Measurements from ENCODE around the gene FRY.

Gene FRY

DNA sequence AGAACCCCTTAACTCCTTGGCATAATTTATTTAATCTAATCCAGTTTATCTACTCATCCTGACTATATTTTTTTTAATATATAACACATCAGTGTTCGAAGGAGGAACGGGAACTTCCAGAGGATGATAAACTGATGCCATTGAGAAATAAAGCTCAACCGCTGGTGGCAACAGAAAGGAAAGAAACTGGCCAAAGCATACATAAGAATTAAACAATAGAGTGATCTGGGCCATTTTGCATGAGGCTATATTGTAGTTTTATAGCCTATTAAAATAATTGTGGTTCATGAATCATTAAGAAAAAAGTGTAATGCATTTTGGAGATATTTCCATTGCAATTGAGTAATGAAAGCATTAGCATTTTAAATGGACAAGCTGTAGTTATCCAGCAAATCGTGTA is 94.2 kb downstream of the FRY start:
- TF ChIP-seq TAF1 (IDR thresholded peaks at IDR 0.05; ENCODE audit: borderline replicate concordance, insufficient read depth, low read length) = no peak
- no peak for TF ChIP-seq FOXP2 (optimal IDR thresholded peaks at IDR 0.05; ENCODE audit: borderline replicate concordance, extremely low read depth, extremely low read length, insufficient read depth)
- TF ChIP-seq SIN3A (IDR thresholded peaks at IDR 0.05; ENCODE audit: borderline replicate concordance, insufficient read depth, low read length) = no peak
- TF ChIP-seq POLR2AphosphoS5 (IDR thresholded peaks at IDR 0.05; ENCODE audit: low read depth, low read length) = no peak
- TF ChIP-seq, protein P1, sequence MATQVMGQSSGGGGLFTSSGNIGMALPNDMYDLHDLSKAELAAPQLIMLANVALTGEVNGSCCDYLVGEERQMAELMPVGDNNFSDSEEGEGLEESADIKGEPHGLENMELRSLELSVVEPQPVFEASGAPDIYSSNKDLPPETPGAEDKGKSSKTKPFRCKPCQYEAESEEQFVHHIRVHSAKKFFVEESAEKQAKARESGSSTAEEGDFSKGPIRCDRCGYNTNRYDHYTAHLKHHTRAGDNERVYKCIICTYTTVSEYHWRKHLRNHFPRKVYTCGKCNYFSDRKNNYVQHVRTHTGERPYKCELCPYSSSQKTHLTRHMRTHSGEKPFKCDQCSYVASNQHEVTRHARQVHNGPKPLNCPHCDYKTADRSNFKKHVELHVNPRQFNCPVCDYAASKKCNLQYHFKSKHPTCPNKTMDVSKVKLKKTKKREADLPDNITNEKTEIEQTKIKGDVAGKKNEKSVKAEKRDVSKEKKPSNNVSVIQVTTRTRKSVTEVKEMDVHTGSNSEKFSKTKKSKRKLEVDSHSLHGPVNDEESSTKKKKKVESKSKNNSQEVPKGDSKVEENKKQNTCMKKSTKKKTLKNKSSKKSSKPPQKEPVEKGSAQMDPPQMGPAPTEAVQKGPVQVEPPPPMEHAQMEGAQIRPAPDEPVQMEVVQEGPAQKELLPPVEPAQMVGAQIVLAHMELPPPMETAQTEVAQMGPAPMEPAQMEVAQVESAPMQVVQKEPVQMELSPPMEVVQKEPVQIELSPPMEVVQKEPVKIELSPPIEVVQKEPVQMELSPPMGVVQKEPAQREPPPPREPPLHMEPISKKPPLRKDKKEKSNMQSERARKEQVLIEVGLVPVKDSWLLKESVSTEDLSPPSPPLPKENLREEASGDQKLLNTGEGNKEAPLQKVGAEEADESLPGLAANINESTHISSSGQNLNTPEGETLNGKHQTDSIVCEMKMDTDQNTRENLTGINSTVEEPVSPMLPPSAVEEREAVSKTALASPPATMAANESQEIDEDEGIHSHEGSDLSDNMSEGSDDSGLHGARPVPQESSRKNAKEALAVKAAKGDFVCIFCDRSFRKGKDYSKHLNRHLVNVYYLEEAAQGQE (IDR thresholded peaks at IDR 0.05; ENCODE audit: insufficient read depth in 1 of 2, low read depth in 2 of 2, low read length in 2 of 2) = no peak

DNA sequence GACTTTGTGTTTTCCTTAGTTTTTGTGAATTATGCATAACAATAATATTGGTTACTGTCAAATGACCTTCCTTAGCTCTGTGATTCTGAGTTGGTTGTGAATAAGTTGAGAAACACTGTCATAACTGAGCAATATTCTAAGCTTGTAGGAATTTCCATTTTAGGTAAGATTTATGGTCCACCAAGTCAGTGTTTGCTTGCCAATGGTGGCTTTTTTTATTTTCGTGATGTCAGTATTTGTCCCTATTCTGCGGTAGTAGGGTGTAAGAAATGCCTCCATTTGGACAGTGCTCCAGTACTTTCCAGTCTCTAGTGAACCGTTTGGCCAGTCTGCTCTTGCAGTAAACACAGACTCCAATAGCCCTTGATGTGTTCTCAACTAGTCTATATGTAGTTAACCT is 94.7 kb downstream of the FRY start:
- no peak for TF ChIP-seq TAF1 (IDR thresholded peaks at IDR 0.05; ENCODE audit: borderline replicate concordance, insufficient read depth, low read length)
- no peak for TF ChIP-seq POLR2AphosphoS5 (IDR thresholded peaks at IDR 0.05; ENCODE audit: low read depth, low read length)

DNA sequence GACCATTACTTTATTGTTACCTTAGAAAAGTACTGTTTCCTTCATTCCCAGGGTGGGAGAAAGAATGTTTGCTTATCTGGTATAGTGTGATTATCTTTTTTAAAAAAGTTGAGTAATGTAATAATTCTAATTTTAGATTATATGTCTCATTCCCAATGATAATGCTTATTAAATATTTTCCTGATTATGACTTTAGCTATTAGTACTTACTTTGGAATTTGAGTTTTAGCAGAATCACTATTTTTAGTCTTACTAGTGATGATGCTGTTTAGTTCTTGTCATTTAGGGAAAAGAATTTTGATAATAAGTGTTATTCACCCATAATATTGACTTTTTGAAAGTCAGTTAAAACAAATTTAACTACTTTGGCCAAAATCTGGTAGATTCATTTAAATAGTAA is 95.2 kb downstream of the FRY start:
- TF ChIP-seq SIN3A (IDR thresholded peaks at IDR 0.05; ENCODE audit: borderline replicate concordance, insufficient read depth, low read length) (no peak), FOXP2 (optimal IDR thresholded peaks at IDR 0.05; ENCODE audit: borderline replicate concordance, extremely low read depth, extremely low read length, insufficient read depth) (no peak), TAF1 (IDR thresholded peaks at IDR 0.05; ENCODE audit: borderline replicate concordance, insufficient read depth, low read length) (no peak), POLR2AphosphoS5 (IDR thresholded peaks at IDR 0.05; ENCODE audit: low read depth, low read length) (no peak)
- TF ChIP-seq, protein P1 (IDR thresholded peaks at IDR 0.05; ENCODE audit: insufficient read depth in 1 of 2, low read depth in 2 of 2, low read length in 2 of 2) = no peak

DNA sequence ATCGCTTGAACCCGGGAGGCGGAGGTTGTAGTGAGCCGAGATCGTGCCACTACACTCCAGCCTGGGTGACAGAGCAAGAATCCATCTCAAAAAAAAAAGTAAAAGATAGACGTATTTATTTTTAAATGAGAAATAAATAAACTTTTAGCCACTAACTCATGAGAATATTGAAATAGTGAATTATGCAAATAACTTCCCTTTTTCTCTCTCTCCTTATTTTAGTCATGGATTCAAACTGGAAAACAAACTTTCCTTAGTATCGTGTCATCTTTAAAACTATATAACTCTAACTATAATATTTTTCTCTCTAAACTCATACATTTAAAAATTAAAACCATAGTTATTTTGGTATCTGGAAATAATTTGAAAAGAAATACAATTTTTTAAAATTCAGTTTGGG is 96.1 kb downstream of the FRY start:
- TF ChIP-seq TAF1 (IDR thresholded peaks at IDR 0.05; ENCODE audit: borderline replicate concordance, insufficient read depth, low read length) = no peak
- no peak for TF ChIP-seq SIN3A (IDR thresholded peaks at IDR 0.05; ENCODE audit: borderline replicate concordance, insufficient read depth, low read length)
- no peak for TF ChIP-seq FOXP2 (optimal IDR thresholded peaks at IDR 0.05; ENCODE audit: borderline replicate concordance, extremely low read depth, extremely low read length, insufficient read depth)
- no peak for TF ChIP-seq POLR2AphosphoS5 (IDR thresholded peaks at IDR 0.05; ENCODE audit: low read depth, low read length)
- TF ChIP-seq, protein P1 (IDR thresholded peaks at IDR 0.05; ENCODE audit: insufficient read depth in 1 of 2, low read depth in 2 of 2, low read length in 2 of 2) = no peak

DNA sequence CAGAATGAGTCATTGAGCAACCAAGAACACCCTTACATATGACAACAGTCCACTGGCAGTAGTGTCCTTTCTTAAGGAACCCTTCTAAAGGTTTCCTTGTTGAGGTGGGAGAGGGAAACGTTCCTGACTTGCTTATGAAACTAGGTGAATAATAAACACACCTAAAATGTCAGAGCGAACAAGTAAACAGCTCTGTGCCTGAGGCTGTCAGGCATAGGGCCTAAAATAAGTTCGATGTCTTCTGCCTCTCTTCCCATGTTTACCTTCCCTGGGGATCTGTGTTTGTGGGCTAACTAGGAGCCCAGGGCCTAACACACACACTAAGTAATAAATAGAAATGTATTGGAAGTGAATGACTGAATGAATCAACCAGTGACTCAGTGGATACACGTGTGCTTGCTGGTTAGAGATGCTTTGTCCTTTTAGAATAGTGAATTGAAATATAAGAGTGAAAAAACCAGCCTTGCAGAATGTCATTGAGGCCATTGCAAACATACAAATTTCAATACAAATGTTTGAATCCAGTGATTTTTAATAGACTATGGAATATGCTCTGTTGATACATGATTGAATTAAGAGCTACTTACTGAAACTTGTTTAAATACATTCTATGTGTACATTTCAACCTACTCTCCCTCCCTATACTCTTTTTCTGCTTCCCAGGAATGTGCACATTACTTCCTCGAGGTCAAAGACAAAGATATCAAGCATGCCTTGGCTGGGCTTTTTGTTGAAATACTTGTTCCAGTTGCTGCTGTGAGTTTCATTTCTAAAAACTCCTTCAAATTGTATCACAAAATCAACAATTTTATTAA is 102.9 kb downstream of the FRY start:
- TF ChIP-seq POLR2AphosphoS5 (IDR thresholded peaks at IDR 0.05; ENCODE audit: low read depth, low read length) = no peak
- TF ChIP-seq, protein P1 (IDR thresholded peaks at IDR 0.05; ENCODE audit: insufficient read depth in 1 of 2, low read depth in 2 of 2, low read length in 2 of 2) = no peak
- TF ChIP-seq TAF1 (IDR thresholded peaks at IDR 0.05; ENCODE audit: borderline replicate concordance, insufficient read depth, low read length) = no peak
